HuH-7 (cell line): ENCODE measurements around the gene SYT14.
"Not testable (repeated sequence)": the region's sequence is repeated elsewhere in the genome, so short reads cannot be mapped to it uniquely, and the experiment has no call there.

Source experiments
- DNase-seq: peaks from one replicate; pipeline ENCODE4 v3.0.0; 2011; ENCODE audit warnings: low spot score

SYT14 gene

DNA sequence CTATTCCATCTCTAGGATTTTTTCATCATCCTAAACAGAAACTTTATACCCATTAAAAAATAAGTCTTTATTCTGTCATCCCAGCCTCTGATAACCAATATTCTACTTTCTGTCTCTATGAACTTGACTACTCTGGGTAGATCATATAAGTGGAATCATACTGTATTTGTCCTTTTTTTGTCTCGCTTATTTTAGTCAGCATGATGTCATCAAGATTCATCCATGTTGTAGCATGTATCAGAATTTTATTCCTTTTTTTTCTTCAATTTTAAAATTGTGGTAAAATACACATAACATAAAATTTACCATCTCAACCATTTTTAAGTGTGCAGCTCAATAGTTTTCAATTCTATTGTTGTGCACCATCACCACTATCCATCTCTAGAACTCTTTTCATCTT lies 90.0 kb downstream of the SYT14 start:
- no peak for DNase-seq

DNA sequence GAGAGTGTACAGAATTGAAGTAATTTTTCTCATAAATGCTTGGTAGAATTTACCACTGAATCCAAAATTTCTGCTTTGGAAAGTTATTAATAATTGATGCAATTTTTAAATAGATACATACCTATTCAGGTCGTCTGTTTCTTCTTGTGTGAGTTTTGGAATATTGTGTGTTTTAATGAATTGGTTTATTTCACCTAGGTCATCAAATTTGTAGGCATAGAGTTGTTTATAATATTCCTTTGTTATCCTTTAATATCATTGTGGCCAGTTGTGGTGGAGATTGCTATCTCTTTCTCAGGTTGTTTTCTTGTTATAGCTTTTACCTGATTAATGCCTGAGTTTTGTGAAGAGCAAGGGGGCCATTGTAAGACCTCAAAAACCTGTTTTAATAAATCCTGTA lies 93.5 kb downstream of the SYT14 start:
- no peak for DNase-seq

DNA sequence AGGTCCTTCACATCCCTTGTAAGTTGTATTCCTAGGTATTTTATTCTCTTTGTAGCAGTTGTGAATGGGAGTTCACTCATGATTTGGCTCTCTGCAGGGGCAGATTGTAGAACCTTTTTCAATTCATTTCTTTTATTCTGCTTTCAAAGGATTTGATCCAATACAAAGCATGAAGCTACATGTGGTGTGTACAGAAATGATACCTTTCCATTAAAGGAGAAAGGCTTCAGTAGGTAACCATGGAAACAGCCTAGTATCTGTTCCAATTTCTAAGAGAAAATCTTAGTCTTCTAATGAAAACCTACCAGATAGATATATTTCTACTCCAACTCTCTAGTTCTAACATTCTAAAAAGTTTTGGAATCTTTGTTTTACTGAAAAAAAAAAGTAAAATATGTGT lies 105.0 kb downstream of the SYT14 start:
- DNase-seq, result no peak

DNA sequence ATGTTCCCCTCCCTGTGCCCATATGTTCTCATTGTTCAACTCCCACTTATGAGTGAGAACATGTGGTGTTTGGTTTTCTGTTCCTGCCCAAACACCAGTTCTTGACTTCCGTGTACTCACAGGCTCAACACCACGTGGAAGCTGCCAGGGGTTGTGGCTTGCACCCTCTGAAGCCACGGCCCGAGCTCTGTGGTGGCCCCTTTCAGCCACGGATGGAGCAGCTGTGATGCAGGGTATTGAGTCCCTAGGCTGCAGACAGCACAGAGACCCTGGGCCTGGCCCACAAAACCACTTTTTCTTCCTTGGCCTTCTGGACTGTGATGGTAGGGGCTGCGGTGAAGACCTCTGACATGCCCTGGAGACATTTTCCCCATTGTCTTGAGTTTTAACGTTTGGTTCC lies 111.6 kb downstream of the SYT14 start:
- DNase-seq, result no peak

DNA sequence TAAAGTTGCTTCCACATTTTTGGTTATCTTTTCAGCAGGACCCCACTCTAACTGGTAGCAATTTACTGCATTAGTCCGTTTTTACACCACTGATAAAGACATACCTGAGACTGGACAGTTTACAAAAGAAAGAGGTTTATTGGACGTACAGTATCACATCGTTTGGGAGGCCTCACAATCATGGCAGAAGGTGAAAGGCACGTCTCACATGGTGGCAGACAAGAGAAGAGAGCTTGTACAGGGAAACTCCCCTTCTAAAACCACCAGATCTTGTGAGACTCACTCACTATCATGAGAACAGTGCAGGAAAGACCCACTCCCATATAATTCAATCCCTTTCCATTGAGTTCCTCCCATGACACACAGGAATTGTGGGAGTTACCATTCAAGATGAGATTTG lies 112.5 kb downstream of the SYT14 start:
- not testable (repeated sequence) for DNase-seq

DNA sequence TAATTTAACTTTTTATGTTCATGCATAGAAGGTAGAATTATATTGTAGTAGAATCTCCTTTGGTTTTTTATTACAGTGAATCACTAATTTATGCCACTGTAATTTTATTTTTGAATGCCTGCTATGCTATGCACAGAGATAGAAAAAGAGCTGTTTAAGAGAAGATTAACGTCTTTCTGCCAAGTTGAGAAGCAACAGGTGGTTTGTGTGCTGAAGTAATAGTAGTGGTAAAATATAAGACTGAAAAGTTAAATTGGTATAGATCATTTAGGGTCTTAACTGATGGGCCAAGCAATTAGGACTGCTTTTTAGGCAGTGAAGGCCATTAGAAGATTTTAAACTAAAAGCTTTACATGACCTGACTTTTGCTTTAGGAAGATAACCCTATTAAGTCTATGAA lies 115.1 kb downstream of the SYT14 start:
- DNase-seq, result no peak

DNA sequence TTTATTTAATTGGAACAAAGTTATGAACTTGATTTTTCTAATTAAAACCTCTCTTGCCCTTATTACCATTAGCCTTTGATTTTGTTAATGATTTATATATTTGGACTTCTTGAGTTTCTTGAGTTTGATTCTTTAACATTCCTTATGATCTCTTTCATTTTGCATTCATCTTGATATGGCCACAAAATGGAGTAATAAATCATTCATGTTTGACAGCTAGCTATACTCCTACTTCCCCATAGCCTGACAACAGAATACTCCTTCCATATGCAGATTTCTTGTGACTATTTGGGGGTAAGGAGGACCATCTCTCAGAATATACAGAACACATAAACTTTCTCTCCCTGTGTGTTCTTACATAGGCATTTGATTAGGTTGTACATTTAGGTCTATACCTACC lies 119.6 kb downstream of the SYT14 start:
- no peak for DNase-seq

DNA sequence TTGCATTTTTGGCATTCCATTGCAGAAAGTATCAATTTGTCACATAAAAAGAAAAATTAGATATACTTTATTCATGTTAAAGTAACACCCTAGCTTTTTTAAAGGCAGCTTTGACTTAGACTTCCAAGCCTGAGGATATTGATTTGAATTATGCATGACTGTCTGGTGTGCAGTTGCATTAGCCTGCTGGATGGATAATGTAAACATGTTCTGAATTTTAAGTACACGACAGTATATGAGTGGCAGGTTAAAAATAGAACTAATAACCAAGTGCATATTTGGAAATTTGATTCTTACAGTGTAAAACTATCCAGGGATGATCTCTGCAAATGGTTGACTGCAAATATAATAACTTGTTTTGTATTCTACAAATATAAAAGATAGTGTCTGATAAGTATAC lies 124.0 kb downstream of the SYT14 start:
- DNase-seq, result no peak

DNA sequence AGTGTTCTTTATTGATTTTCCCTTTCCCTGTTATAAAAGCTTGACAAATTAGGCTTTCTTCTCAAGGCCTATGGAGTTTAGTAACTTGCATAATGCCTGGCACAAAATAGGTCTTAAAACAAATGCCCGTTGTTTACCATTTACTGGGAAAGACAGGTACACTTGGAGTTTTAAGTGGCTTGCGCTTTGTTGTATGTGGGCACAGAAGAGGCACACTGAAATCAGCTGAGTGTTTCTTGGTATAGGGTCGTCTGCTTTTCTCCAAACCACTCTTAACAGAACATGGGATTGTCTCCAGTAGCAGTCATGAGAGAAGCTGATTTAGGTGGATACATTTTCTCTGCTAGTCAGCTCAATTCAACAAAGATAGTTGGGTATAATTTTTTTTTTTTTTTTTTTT lies 132.5 kb downstream of the SYT14 start:
- DNase-seq, result no peak

DNA sequence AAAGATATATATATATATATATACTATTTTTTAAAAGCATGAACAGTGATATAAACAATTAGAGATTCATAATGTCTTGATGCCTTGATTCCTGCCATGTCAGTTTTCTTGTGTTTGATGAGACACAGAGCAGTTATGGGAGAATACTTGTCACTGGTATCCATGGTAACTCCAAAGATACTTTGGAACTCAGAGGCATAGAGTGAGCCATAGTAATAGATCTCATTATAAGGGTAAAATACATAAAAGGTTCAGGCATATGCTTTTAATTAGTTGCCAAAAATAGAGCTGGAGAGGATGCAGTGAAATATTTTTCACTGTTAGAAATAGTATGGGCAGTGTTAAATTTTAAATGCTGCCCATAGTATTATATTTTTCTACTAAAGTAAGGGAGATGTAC lies 134.1 kb downstream of the SYT14 start:
- DNase-seq, result no peak

DNA sequence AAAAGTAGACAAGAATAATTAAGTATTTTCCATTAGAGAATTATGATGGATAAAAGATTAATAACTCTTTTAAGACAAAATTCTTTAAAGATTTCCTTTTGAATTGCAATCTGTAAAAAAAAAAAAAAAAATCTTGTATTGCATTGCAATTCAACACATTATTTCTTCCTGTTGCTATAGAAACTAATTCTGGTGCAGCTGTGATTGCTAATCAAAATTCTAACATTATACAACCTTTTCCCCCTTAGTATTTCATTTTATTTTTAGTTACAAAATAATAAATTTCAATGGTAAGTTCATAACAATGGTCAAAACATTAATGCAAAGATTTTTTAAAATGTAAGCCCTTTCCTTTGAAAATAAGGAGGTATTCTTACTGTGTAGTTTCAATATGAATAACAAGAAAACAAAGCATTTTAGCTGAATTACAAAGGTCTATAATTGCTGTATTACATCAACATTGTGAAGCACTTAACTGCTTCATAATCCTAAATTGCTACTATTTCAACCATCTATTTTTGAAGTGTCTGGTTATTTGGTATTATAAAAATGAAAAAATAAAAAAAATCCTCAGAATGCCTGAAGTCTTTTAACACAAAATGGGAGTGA lies 135.0 kb downstream of the SYT14 start:
- DNase-seq, result no peak

DNA sequence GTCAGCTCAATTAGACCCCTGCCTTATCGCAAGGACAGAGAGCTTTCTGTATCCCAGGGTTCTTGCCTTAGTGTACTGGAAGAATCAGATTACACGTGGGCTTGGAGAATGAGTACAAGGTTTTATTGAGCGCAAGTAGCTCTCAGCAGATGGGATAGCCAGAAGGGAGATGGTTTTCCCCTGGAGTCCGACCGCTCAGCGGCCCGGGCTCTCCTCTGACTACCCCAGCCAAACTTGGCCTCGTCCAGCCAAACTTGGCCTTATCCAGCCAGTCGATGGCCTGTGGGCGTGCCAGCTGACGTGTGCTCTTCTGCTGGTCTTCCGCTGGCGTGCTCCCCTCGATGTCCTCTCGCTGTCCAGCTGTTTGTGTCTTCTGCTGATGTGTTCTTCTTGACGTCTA lies 136.9 kb downstream of the SYT14 start:
- no peak for DNase-seq

DNA sequence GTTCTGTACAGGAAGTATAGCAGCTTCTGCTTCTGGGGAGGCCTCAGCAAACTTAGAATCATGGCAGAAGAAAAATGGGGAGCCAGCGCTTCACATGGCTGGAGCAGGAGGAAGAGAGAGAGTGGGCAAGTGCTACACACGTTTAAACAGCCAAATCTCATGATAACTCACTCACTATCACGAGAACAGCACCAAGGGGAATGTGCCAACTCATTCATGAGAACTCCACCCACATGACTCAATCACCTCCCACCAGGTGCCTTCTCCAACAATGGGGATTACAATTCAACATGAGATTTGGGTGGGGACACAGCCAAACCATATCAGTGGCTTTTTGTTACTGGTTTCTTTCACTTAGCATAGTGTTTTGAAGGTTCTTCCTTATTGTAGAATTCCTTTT lies 138.6 kb downstream of the SYT14 start:
- no peak for DNase-seq

DNA sequence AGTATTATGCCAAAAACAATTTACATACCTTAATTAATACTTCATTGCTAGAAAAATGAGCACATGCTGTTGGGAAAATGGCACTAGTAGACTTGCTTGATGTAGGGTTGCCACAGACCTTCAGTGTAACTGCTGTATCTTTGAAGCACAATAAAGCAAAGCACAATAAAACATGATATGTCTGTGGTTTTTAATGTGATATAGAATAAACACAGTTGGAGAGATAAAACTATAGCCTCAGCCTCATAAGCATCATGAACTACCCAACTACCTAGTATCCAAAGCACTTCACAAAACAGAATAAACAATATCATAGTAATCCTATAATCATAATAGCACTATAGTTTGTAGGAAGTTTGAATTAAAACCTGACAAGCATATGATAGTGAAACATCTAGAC lies 143.5 kb downstream of the SYT14 start:
- DNase-seq, result no peak

DNA sequence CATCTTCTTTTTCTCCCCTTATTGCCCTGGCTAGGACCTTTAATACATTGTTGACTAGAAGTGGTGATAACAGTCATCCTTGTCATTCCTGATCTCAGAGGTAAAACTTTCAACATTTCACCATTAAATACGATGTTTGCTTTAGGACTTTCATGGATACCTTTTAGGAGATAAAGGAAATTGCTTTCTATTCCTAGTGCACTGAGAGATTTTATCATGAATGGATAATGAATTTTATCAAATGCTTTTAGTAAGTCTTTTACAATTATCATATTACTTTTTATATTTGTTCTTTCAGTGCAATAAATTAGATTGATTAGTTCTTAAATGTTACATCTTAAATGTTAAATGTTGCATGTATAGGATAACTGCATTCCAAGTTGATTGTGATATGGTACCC lies 147.3 kb downstream of the SYT14 start:
- no peak for DNase-seq

DNA sequence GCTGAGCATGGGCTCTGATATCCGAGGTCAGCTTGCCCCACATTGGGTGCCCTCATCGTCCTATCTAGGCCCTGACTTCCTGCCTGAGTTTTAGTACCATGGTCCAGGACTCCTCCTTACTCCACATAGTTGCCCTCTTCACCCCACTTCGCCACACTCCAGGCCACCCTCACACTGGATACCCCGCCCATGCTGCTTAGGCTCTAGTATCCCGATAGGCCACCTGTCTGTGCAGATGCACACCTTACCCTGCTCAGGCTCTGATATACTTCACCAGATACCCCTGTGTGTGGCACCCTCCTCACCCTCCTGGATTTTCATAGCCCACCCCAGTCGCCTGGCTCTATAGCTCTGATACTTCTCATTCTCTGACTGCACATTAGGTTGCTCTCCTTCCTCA lies 149.0 kb downstream of the SYT14 start:
- no peak for DNase-seq

DNA sequence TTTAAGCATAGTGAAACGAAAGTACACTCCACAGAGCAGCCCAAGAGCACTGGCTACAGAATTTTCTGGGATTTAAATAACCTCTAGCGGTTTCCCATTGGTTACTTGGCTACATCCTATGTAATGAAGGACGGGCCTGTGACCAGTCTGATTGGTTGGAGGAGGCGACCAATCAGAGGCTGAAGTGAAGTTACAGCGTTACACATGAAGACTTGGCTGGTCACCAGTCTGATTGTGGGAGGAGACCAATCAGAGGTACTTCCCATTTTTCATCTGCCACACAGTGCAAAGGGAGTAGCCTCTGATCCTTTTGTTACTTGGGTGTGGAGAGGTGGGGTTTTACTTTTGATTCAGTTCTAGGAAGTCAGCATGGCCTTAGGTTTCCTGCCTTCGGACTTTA lies 151.8 kb downstream of the SYT14 start:
- no peak for DNase-seq

DNA sequence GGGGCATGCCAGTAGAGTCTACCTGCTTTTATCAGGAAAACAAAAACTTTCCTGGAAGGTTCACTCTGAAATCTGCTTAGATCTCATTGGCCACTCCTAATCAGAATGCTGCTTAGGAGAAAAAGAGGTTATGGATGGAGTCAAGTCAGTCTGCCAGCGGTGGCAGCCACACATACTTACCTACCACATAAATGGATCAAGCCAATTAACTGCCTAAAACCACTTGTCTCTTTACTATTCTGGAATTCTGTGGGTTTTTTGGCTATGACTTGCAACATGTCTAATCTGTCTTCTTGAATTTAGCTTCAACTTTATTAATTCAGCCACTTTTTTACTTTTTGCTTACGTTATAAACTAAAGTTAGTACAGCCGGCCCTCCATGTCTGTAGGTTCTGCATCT lies 154.3 kb downstream of the SYT14 start:
- no peak for DNase-seq

DNA sequence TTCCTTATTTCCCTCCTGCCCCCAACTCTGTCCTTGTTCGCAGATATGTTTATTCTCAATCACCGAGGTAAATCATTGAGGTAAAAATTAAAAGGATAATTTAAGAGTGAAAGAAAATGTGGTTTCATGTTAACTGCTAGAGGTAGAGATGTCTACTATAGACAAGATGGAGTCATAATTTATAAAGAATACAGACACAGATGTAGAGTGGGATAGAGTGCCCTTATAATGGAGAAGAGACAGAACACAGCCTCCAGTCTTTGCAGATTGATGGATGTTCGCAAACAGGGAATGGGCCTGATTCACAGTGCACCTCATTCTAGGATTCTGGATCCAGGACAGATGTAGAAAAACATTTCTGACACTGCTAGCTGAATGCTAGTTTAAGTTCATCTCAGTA lies 155.4 kb downstream of the SYT14 start:
- DNase-seq, result no peak

DNA sequence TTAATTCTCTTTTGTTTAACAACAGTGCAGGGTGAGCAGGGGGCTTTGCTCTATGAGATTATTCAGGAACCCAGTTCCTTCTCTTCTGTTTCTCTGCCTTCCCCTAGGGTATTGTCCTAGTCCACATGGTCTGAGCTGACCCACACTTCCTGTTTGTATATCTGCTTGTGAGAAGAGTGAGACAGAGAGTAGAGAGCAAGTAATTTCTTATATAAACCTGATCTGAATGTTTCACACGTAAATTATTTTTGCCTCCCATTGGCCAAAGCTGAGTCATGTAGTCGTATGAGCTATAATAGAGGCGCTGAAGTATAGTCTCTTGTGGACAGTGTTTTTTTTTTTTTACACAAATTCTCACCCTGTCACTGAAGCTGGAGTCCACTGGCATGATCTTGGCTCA lies 160.3 kb downstream of the SYT14 start:
- no peak for DNase-seq

DNA sequence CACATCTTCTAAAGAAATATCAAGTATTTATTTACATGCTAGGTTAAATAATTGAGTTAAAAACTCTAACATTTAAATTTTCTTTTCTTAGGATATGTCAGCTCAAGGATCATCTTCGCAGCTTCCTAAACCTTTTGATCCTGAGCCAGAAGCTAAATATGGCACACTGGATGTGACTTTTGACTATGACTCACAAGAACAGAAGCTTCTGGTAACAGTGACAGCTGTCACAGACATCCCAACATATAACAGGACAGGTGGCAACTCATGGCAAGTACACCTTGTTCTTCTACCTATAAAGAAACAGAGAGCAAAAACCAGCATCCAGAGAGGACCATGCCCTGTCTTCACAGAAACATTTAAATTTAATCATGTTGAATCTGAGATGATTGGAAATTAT lies 161.9 kb downstream of the SYT14 start:
- DNase-seq, result no peak

DNA sequence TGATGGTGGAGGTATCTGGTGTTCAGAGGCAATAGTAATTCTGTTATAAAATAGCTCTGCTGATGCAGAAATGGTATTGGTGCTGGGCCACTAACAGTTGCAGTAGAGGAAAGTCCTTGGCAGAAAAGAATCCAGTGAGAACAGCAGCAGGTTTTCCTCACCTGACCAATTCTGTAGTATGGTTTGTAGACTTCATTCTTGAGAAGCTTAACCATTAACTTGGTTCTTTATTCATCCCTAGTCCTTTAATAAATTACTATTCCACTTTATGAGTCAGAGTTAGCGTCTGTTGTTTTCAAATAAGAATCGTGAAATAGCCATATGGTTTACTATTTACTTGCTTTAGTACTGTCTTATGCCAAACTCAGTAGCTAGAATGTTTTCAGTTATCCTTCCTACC lies 166.1 kb downstream of the SYT14 start:
- no peak for DNase-seq

DNA sequence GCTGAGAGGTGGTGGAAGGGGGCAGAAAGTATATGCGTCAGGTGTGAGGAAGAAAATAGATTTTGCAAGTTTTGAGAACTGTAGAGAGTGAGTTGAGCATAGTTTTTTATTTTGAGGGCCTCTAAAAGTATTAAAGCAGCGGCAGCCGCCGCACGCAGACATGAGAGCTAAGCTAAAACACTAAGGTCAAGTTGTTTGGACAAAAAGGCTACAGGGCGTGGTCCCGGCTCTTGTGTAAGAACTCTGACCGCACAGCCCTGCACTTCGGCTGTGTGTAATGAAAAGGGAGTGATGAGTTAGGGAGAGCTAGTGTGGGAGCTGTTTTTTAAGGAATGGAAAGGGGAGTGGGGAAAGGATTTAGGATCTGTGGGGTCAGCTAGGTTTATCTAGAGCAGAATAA lies 174.9 kb downstream of the SYT14 start:
- not testable (repeated sequence) for DNase-seq

DNA sequence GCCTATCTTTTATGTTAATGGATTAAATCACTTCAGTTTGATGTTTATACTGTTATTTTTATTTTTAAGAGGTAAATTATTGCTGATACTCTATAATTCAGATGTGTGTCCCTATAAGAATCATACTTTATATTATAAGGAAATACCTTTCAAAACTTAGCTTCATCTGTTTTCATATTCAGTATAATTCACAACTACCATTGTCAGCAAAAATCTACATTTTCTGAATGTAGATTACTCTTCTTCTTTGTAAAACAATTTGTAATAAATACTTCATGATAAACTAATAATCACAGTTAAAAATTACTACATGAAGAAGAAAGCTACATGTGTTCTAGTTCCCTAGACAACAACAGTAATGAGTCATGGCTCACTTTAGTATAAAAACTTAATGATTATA lies 179.2 kb downstream of the SYT14 start:
- no peak for DNase-seq

DNA sequence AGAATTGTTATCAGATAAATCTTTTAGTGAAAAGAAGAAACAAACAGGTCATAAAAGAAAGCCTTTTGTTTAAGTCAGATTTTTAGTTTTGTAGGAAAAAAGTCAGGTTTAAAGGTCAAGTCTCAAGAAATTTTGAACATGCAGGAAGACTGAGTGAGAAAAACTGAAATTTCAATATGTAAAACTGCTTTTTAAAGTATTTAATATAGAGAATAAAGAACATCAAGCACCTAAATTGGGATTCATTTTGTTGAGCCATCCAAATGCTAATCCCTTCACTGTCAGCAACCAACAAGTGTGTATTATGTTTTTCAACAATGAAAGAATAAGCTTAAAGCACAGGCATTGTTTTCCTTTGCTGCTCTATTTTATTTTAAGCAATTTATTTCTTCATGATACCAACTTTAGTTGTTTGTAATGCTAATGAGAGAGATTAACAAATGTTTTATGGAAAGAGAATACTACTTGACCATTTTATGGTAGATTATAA lies 179.7 kb downstream of the SYT14 start:
- no peak for DNase-seq
